BJ (cell line): ENCODE data around the gene KLHDC4. TPM values are rescaled to one million over a fixed set of nuclear protein-coding genes. Genes with fewer than 3 reads are reported as not detected.
"Not testable (repeated sequence)": the region's sequence is repeated elsewhere in the genome, so short reads cannot be mapped to it uniquely, and the experiment has no call there.

Source experiments
- CTCF ChIA-PET: fragments of 350-600 bp; formaldehyde crosslinking; extraction: SDS; loops from one replicate; lab custom pipeline; 2021; ENCODE audit warnings: antibody characterized with exemption, inconsistent platforms; lab: Yijun Ruan, JAX
- POLR2A ChIA-PET: fragments of 300-600 bp; sonication (Branson Sonifier 250); formaldehyde crosslinking; extraction: SDS; loops from one replicate; lab custom pipeline; 2021; ENCODE audit warnings: antibody characterized with exemption; lab: Charles Lee
- DNase-seq: peaks from one replicate; pipeline ENCODE4 v3.0.0-alpha.2; 2011; ENCODE audit warnings: low read depth
- H3K27me3 ChIP-seq: 2 replicates; pipeline ENCODE4 v1.6.0; 2011; ENCODE audit warnings: low read length; ENCODE audit not compliant: control insufficient read depth, insufficient read depth
- H3K36me3 ChIP-seq: 2 replicates; pipeline ENCODE4 v1.5.1; 2011; ENCODE audit warnings: low read length; ENCODE audit not compliant: control insufficient read depth, insufficient read depth
- H3K4me3 ChIP-seq: 2 replicates; pipeline ENCODE4 v1.5.1; 2011; ENCODE audit warnings: low read depth, mild to moderate bottlenecking, control low read depth, low read length
- polyA plus RNA-seq: library from polyadenylated mRNA; depleted of rRNA; stranded (reverse); fragments of >200 nt; gene quantifications from 2 replicates; pipeline ENCODE4 v1.2.3, GENCODE V29; 2011
- TF ChIP-seq, protein P1 (sequence below): IDR thresholded peaks from 2 replicates; pipeline ENCODE4 v1.5.1; 2011; ENCODE audit warnings: low read depth, mild to moderate bottlenecking, control low read depth, inconsistent platforms, low read length, moderate library complexity; ENCODE audit not compliant: insufficient read depth

The KLHDC4 gene
- polyA plus RNA-seq, 1 experiment: 16.1 TPM

DNA sequence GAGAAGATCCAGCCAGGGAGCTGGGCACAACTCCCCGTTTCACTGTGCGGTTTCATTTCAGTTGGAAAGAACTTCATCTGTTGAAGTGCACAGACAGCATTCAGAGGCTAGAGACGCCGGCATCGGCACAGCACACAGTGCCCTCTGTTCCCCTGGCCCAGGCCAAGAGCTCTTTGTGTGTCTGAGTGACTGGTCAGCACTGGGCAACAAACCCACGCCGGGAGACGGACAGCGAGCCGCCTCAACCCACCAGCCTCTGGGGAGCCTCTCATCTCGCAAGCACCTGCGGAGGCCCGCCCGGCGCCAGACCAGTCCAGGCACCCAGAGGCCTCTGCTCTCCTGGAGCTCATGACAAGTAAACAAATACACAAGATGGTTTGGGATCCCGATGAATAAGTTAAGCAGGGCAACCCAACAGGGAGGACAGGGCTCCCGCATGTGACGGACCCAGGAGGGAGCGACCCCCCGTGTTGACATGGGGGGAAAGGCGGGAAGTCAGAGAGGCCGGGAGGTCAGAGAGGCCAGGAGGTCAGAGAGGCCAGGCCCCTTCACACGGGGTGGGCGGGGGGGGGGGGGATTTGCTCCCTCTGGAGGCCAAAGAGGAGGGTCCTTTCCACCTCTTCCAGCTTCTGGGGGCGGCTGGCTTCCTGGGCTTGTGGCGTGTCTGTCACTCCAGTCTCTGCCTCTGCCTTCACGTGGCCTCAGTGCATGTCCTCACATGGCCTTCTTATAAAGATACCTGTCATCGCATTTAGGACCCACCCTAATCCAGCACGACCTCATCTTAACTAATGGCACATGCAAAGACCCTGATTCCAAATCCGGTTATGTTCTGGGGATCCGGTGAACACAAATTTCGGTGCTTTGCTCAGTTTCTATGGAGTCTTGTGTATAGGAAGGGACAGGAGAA lies 25.8 kb upstream of the KLHDC4 start:
- H3K36me3 ChIP-seq: no peaks in the 10 kb centered on the region
- H3K27me3 ChIP-seq: peaks cover 1% of the 10 kb centered on the region
- no peak for DNase-seq
- ChIA-PET POLR2A (no interaction called here), CTCF (interaction anchor here (0.9 to 4.1 kb wide), 8 partner anchors 10 to 80 kb away, joined by 3 to 11 read pairs (median 6); no protein-coding TSS in a partner anchor)
- H3K4me3 ChIP-seq: no peak overlapping the region
- TF ChIP-seq, protein P1, sequence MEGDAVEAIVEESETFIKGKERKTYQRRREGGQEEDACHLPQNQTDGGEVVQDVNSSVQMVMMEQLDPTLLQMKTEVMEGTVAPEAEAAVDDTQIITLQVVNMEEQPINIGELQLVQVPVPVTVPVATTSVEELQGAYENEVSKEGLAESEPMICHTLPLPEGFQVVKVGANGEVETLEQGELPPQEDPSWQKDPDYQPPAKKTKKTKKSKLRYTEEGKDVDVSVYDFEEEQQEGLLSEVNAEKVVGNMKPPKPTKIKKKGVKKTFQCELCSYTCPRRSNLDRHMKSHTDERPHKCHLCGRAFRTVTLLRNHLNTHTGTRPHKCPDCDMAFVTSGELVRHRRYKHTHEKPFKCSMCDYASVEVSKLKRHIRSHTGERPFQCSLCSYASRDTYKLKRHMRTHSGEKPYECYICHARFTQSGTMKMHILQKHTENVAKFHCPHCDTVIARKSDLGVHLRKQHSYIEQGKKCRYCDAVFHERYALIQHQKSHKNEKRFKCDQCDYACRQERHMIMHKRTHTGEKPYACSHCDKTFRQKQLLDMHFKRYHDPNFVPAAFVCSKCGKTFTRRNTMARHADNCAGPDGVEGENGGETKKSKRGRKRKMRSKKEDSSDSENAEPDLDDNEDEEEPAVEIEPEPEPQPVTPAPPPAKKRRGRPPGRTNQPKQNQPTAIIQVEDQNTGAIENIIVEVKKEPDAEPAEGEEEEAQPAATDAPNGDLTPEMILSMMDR: no peak

DNA sequence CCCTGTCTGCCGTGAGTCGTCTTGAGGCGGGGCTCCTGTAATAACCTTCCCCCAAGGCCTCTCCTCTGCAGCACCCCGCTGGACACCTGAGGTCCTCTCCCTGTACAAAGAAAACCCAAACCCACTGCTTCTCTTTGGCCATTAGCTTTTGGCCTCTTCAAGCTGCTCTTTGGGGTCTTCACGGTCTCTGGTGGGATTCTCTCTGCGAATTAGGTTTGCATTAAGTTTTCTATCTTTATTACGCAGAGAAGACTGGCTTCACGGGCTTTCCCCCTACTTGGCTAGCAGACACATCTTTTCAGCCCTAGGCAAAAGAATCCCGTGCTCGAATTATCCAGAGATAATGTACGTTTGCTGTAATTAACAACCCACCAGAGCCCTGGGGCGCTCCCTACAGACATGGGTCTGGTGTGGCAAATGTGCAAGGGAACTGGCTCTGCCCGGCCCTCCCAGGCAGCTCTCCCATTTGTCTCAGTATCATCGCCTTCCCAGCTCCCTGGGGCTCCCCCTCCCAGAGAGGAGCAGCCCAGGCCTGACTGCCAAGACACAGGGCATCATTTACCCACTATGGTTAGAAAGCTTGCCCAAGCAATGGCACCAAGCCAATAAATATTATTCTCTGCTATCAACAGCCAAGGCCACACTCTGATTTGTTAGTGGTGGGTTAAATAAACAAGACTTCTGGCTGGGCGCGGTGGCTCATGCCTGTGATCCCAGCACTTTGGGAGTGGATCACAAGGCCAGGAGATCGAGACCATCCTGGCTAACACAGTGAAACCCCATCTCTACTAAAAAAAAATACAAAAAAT lies 24.7 kb upstream of the KLHDC4 start:
- DNase-seq: no peak
- TF ChIP-seq, protein P1: no peak
- no peaks in the 10 kb centered on the region; the same call in none of the 2 replicates for H3K27me3 ChIP-seq
- CTCF ChIA-PET: interaction anchor here (0.6 to 4.1 kb wide), 7 partner anchors 9 to 129 kb away, joined by 3 to 11 read pairs (median 6); no protein-coding TSS in a partner anchor
- no peaks in the 10 kb centered on the region for H3K36me3 ChIP-seq
- H3K4me3 ChIP-seq: no peak overlapping the region
- POLR2A ChIA-PET: no interaction called here

DNA sequence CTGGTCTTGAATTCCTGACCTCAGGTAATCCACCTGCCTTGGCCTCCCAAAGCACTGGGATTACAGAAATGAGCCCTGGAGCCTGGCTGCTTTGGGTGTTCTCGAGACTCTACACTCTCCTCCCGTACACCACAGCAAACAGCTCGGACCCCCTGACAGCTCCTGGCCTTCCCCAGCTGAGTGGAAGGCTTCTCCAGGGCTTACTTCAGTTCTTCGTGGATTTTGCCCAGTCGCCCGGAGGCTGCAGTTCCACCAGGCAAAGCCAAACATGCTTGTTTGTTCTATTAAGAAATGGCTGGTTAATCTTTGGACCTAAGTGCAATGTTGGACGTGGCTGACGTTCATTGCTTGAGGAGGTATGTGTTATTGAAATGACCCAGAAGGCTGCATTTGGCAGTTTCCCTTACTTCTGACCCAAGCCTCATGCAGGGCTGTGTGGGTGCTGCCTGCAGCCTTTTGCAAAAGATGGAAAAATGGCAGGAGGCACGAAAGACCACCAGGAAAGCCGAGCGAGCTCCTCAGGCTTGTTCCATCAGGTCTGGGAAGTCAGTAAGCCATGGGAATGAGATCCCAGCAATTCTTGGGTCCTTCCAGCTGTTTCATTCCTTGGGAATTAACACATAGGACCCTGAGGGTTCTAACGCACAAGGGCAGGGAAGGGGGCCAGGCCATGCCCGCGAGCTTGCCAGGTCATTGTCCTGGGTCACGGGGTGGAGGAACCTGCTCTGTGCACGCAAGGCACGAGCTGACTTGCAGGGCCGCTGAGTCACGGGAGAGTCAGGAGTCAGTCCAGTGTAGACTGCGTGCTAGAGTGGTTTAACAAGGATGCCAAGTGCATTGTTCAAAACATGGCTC lies 23.9 kb upstream of the KLHDC4 start:
- CTCF ChIA-PET: interaction anchor here (0.6 to 4.1 kb wide), 5 partner anchors 11 to 405 kb away, joined by 3 to 11 read pairs (median 6); no protein-coding TSS in a partner anchor
- POLR2A ChIA-PET: no interaction called here

DNA sequence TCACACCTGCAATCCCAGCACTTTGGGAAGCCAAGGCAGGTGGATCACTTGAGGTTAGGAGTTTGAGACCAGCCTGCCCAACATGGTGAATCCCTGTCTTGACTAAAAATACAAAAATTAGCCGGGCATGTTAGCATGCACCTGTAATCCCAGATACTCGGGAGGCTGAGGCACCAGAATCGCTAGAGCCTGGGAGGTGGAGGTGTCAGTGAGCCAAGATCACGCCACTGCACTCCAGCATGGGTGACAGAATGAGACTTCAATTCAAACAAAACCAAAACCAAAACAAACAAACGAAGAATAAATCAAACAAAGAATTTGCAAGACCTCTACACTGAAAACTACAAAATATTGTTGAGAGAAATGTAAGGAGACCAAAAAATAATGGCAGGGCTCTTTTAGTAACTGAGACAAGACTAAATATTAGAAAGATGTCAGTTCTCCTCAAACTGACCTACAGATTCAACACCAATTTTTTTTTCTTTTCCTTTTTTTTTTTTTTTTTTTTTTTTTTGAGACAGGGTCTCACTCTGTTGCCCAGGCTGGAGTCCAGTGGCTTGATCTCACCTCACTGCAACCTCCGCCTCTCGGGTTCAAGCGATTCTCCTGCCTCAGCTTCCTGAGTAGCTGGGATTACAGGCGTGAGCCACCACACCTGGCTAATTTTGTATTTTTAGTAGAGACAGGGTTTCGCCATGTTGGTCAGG lies 23.1 kb upstream of the KLHDC4 start:
- H3K27me3 ChIP-seq, DNase-seq, H3K4me3 ChIP-seq, POLR2A ChIA-PET, H3K36me3 ChIP-seq: not testable (repeated sequence)
- CTCF ChIA-PET: interaction anchor here (0.6 to 4.1 kb wide), 5 partner anchors 10 to 405 kb away, joined by 3 to 11 read pairs (median 9); no protein-coding TSS in a partner anchor

More for the DNA sequence above, 23.9 kb upstream of the KLHDC4 start:
- no peaks in the 10 kb centered on the region for H3K36me3 ChIP-seq
- DNase-seq: peak; percentile 74
- no peaks in the 10 kb centered on the region for H3K27me3 ChIP-seq
- TF ChIP-seq, protein P1: no peak
- no peak overlapping the region for H3K4me3 ChIP-seq

DNA sequence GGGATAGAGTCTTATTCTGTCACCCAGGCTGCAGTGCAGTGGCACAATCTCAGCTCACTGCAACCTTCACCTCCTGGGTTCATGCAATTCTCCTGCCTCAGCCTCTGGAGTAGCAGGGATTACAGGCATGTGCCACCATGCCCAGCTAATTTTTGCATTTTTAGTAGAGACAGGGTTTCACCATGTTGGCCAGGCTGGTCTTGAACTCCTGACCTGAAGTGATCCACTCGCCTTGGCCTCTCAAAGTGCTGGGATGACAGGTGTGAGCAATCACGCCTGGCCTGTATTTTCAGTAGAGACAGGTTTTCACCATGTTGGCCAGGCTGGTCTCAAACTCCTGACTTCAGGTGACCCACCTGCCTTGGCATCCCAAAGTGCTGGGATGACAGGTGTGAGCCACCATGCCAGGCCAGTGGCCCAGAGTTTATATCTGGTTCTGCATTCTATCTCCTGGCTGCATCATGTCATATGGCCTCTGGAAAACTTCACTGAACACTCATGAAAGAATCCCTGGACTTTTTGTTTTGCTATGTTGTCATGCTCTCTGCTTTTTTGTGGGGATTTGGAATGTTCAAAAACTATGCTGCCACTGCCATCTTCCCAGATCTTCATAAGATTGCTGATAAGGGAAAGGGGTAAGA lies 21.8 kb upstream of the KLHDC4 start:
- POLR2A ChIA-PET, DNase-seq, H3K36me3 ChIP-seq, H3K27me3 ChIP-seq, H3K4me3 ChIP-seq: not testable (repeated sequence)
- CTCF ChIA-PET: interaction anchor here (1.8 to 4.1 kb wide), 3 partner anchors 8 to 83 kb away, joined by 5 to 11 read pairs (median 9); no protein-coding TSS in a partner anchor
